Progenitor cell of endocrine pancreas (in vitro differentiated cells): Measurements from ENCODE around the gene GCN1. TPM values are rescaled to one million over a fixed set of nuclear protein-coding genes. Genes with fewer than 3 reads are reported as not detected.
A peak's percentile ranks its signal among the peaks of the same experiment; 100 is the strongest.

Source experiments
- DNase-seq: peaks from one replicate; pipeline ENCODE4 v3.0.0; 2021; ENCODE audit warnings: low spot score; ENCODE audit not compliant: unreplicated experiment
- H3K27ac Mint-ChIP-seq: 2 replicates; pipeline ENCODE4 v1.8.0; 2021; ENCODE audit warnings: mild to moderate bottlenecking, moderate library complexity, mixed read lengths
- H3K27me3 Mint-ChIP-seq: 2 replicates; pipeline ENCODE4 v1.8.0; 2021; ENCODE audit warnings: mixed read lengths
- H3K36me3 Mint-ChIP-seq: 2 replicates; pipeline ENCODE4 v1.8.0; 2022; ENCODE audit warnings: mixed read lengths; ENCODE audit not compliant: insufficient read depth
- H3K4me1 Mint-ChIP-seq: 2 replicates; pipeline ENCODE4 v1.8.0; 2021; ENCODE audit warnings: low read depth, mixed read lengths
- H3K4me3 Mint-ChIP-seq: 2 replicates; pipeline ENCODE4 v1.8.0; 2021; ENCODE audit warnings: low read depth, mild to moderate bottlenecking, moderate library complexity, mixed read lengths
- H3K9me3 Mint-ChIP-seq: 2 replicates; pipeline ENCODE4 v1.8.0; 2021; ENCODE audit warnings: low read depth, mixed read lengths
- CTCF ChIP-seq: fragments of 200-600 bp; sonication (generic); IDR thresholded peaks from one replicate; pipeline ENCODE4 v1.5.0; 2021; ENCODE audit warnings: antibody characterized with exemption, mild to moderate bottlenecking; ENCODE audit not compliant: unreplicated experiment
- microRNA-seq: library from miRNA; unstranded; fragments of <30 nt; microRNA quantifications from one replicate; pipeline ENCODE4 v1.1.0, GENCODE V29; 2020; ENCODE audit warnings: borderline number of aligned reads; ENCODE audit not compliant: unreplicated experiment
- total RNA-seq: library from RNA; stranded (reverse); gene quantifications from 2 replicates; pipeline ENCODE4 v1.2.1, GENCODE V29; 2021

GCN1 gene
- total RNA-seq, 1 donor from 2014 or later = 117 TPM

- Mint-ChIP-seq H3K9me3 (no peaks in the 10 kb centered on the region), H3K27me3 (peaks cover 2% of the 10 kb centered on the region), H3K27ac (no peak overlapping the region), H3K4me3 (no peak overlapping the region), H3K36me3 (no peaks in the 10 kb centered on the region), H3K4me1 (peaks cover 13% of the 10 kb centered on the region)
- TF ChIP-seq CTCF = no peak
- no peak for DNase-seq
Observed at GRCh38 chr12:120081641-120082040, 112.9 kb downstream of the GCN1 start.

GRCh38 chr12:120079411-120080400 lies 114.8 kb downstream of the GCN1 start:
- no peak overlapping the region for H3K4me3 Mint-ChIP-seq
- H3K9me3 Mint-ChIP-seq = no peaks in the 10 kb centered on the region
- peaks cover 11% of the 10 kb centered on the region for H3K4me1 Mint-ChIP-seq
- H3K27ac Mint-ChIP-seq = peak overlapping the region; percentile 60
- H3K36me3 Mint-ChIP-seq = no peaks in the 10 kb centered on the region
- TF ChIP-seq CTCF = no peak
- DNase-seq = no peak
- peaks cover 2% of the 10 kb centered on the region for H3K27me3 Mint-ChIP-seq

GRCh38 chr12:120078868-120079267 lies 115.6 kb downstream of the GCN1 start:
- no peak overlapping the region for H3K4me3 Mint-ChIP-seq
- peaks cover 2% of the 10 kb centered on the region for H3K27me3 Mint-ChIP-seq
- peaks cover 11% of the 10 kb centered on the region for H3K4me1 Mint-ChIP-seq
- no peaks in the 10 kb centered on the region for H3K36me3 Mint-ChIP-seq
- no peak overlapping the region for H3K27ac Mint-ChIP-seq
- H3K9me3 Mint-ChIP-seq = no peaks in the 10 kb centered on the region
- TF ChIP-seq CTCF = no peak
- no peak for DNase-seq

- no peak overlapping the region for H3K27ac Mint-ChIP-seq
- no peaks in the 10 kb centered on the region for H3K9me3 Mint-ChIP-seq
- no peak for DNase-seq
- H3K27me3 Mint-ChIP-seq = peaks cover 2% of the 10 kb centered on the region
- H3K4me1 Mint-ChIP-seq = peaks cover 11% of the 10 kb centered on the region
- no peaks in the 10 kb centered on the region for H3K36me3 Mint-ChIP-seq
- no peak for TF ChIP-seq CTCF
- H3K4me3 Mint-ChIP-seq = no peak overlapping the region
Observed at GRCh38 chr12:120077260-120077659, 117.3 kb downstream of the GCN1 start.

Small RNA genes lying within 50 kb of the gene (microRNA-seq; reads per million reads assigned to microRNA genes)
- gene MIR4498 = not detected

Other genes starting within 250 kb of the GCN1 start
- gene BICDL1, start 205.5 kb downstream of the GCN1 start, total RNA-seq = 11.1 and 11.7 TPM in 2 replicates
- gene RAB35, start 78.0 kb downstream of the GCN1 start, total RNA-seq = 36.7 and 38.1 TPM in 2 replicates
- 2,127 and 2,195 TPM in 2 replicates for gene RPLP0, start 6.4 kb upstream of the GCN1 start, total RNA-seq
- 71.4 and 71.8 TPM in 2 replicates for gene PXN, start 71.0 kb upstream of the GCN1 start, total RNA-seq
- gene RNU4-2, start 97.2 kb upstream of the GCN1 start, total RNA-seq = 8,238 and 8,322 TPM in 2 replicates
- 6,474 and 7,038 TPM in 2 replicates for gene RNU4-1, start 98.5 kb upstream of the GCN1 start, total RNA-seq
- 4.5 and 4.9 TPM in 2 replicates for gene SIRT4, start 107.6 kb upstream of the GCN1 start, total RNA-seq
- gene PLA2G1B, start 133.1 kb upstream of the GCN1 start, total RNA-seq = 0.60 TPM in 1 of 2 replicates, not detected in the other
- gene MSI1, start 174.4 kb upstream of the GCN1 start, total RNA-seq = 122 and 127 TPM in 2 replicates
- gene COX6A1, start 243.4 kb upstream of the GCN1 start, total RNA-seq = 318 and 343 TPM in 2 replicates